OCI-LY7 (cell line): ENCODE results near the gene LBX2. TPM values are rescaled to one million over a fixed set of nuclear protein-coding genes. Genes with fewer than 3 reads are reported as not detected.
"Not testable (repeated sequence)": the region's sequence is repeated elsewhere in the genome, so short reads cannot be mapped to it uniquely, and the experiment has no call there.

ENCODE experiments used
- BruUV-seq: library from RNA; stranded (reverse); fragments of 400-500 nt; replicated peaks from 2 replicates; lab custom pipeline; 2021; lab: Mats Ljungman, UMichigan
- CTCF ChIA-PET: fragments of 300-600 bp; sonication (Branson Sonifier 250); formaldehyde crosslinking; loops from one replicate; lab custom pipeline; 2022; ENCODE audit warnings: antibody characterized with exemption; ENCODE audit not compliant: unreplicated experiment; lab: Charles Lee
- POLR2A ChIA-PET: fragments of 300-600 bp; sonication (Branson Sonifier 250); formaldehyde crosslinking; loops from one replicate; lab custom pipeline; 2022; ENCODE audit warnings: antibody characterized with exemption; lab: Charles Lee
- DNase-seq: peaks from one replicate; pipeline ENCODE4 v3.0.0-alpha.2; 2015; ENCODE audit warnings: low spot score
- H2AFZ ChIP-seq: fragments of 200-600 bp; sonication (generic), shearing (Covaris generic); 2 replicates; pipeline ENCODE4 v1.6.1; 2014; ENCODE audit warnings: mild to moderate bottlenecking, antibody characterized with exemption, low read length, moderate library complexity
- H3K27ac ChIP-seq: fragments of 200-600 bp; sonication (generic); 2 replicates; pipeline ENCODE4 v1.5.1; 2014; ENCODE audit warnings: mixed run types, low read depth, mild to moderate bottlenecking, moderate library complexity, low read length, inconsistent platforms; ENCODE audit not compliant: poor library complexity, severe bottlenecking
- H3K36me3 ChIP-seq: fragments of 200-600 bp; sonication (generic); 2 replicates; pipeline ENCODE4 v1.6.1; 2014; ENCODE audit warnings: mild to moderate bottlenecking, antibody characterized with exemption, low read length, moderate library complexity, mixed read lengths; ENCODE audit not compliant: insufficient read depth
- H3K4me1 ChIP-seq: fragments of 200-600 bp; sonication (generic); 2 replicates; pipeline ENCODE4 v1.5.1; 2014; ENCODE audit warnings: mild to moderate bottlenecking, low read length; ENCODE audit not compliant: insufficient read depth, poor library complexity, severe bottlenecking
- H3K4me2 ChIP-seq: fragments of 200-600 bp; sonication (generic); 2 replicates; pipeline ENCODE4 v1.6.1; 2014; ENCODE audit warnings: mild to moderate bottlenecking, low read length
- H3K4me3 ChIP-seq: fragments of 200-600 bp; sonication (generic); 2 replicates; pipeline ENCODE4 v1.5.1; 2014; ENCODE audit warnings: mild to moderate bottlenecking, low read depth, low read length; ENCODE audit not compliant: poor library complexity, severe bottlenecking
- H3K79me2 ChIP-seq: fragments of 200-600 bp; sonication (generic); 2 replicates; pipeline ENCODE4 v1.6.1; 2016; ENCODE audit warnings: low read depth, mild to moderate bottlenecking, low read length, moderate library complexity, mixed read lengths; ENCODE audit not compliant: insufficient read depth
- H3K9me2 ChIP-seq: fragments of 200-600 bp; sonication (generic); 2 replicates; pipeline ENCODE4 v1.6.1; 2016; ENCODE audit warnings: mild to moderate bottlenecking, low read length, mixed read lengths; ENCODE audit not compliant: insufficient read depth
- H3K9me3 ChIP-seq: fragments of 200-600 bp; sonication (generic); 2 replicates; pipeline ENCODE4 v1.6.1; 2014; ENCODE audit warnings: mild to moderate bottlenecking, mixed run types, low read length, mixed read lengths
- H4K20me1 ChIP-seq: fragments of 200-600 bp; sonication (generic); 2 replicates; pipeline ENCODE4 v1.6.1; 2014; ENCODE audit warnings: mild to moderate bottlenecking, antibody characterized with exemption, low read length, moderate library complexity, mixed read lengths; ENCODE audit not compliant: insufficient read depth
- CTCF ChIP-seq: fragments of 200-600 bp; sonication (generic); conservative IDR thresholded peaks from 2 replicates; pipeline ENCODE4 v1.5.1; 2014; ENCODE audit warnings: mild to moderate bottlenecking, antibody characterized with exemption, low read length, moderate library complexity, mixed read lengths
- EZH2phosphoT487 ChIP-seq: fragments of 200-600 bp; sonication (generic); IDR thresholded peaks from 2 replicates; pipeline ENCODE4 v1.6.1; 2018; ENCODE audit warnings: low read depth, borderline replicate concordance, mild to moderate bottlenecking, mixed run types, antibody characterized with exemption, low read length, moderate library complexity, mixed read lengths
- intact Hi-C: fragments of 100-400 bp; cut with micrococcal nuclease; formaldehyde crosslinking; loops from one replicate; pipeline ENCODE4 v1.10.0; 2022; ENCODE audit not compliant: unreplicated experiment
- total RNA-seq, 2 experiments: library from RNA; depleted of rRNA in 1 of 2; stranded (reverse); fragments of >200 nt in 1 of 2; shearing (Covaris generic) in 1 of 2; gene quantifications; 2 replicates each; pipeline ENCODE4 v1.2.3, GENCODE V29; 2014 to 2022

LBX2 gene
- total RNA-seq, 2 experiments from 2014 or later = not detected

GRCh38 chr2:74488643-74489481 lies 10.5 kb downstream of the LBX2 start:
- Histone ChIP-seq H3K4me3 (no peak overlapping the region), H3K4me1 (peaks cover under 1% of the 10 kb centered on the region), H2AFZ (no peak overlapping the region), H3K4me2 (no peak overlapping the region), H4K20me1 (no peaks in the 10 kb centered on the region), H3K9me3 (no peaks in the 10 kb centered on the region), H3K36me3 (peaks cover 54% of the 10 kb centered on the region), H3K9me2 (no peaks in the 10 kb centered on the region), H3K27ac (no peak overlapping the region), H3K79me2 (peaks cover 4% of the 10 kb centered on the region; the same call in 1 of the 2 replicates)
- BruUV-seq = no TSS peak
- CTCF ChIA-PET = no interaction called here
- POLR2A ChIA-PET = interaction anchor here (0.5 to 0.9 kb wide), 3 partner anchors 16 to 78 kb away, joined by 3 to 4 read pairs (median 3); partner anchors contain the start of gene PCGF1
- intact Hi-C loops = no loop called here
- DNase-seq = no peak
- no peak for TF ChIP-seq CTCF

- H3K4me1 ChIP-seq = peaks cover 12% of the 10 kb centered on the region
- peaks cover 30% of the 10 kb centered on the region for H3K36me3 ChIP-seq
- BruUV-seq = no TSS peak
- H4K20me1 ChIP-seq = no peaks in the 10 kb centered on the region
- H3K9me2 ChIP-seq = no peaks in the 10 kb centered on the region
- H3K79me2 ChIP-seq = peaks cover 20% of the 10 kb centered on the region
- H3K4me3 ChIP-seq = no peak overlapping the region
- ChIA-PET CTCF (no interaction called here), POLR2A (no interaction called here)
- H3K9me3 ChIP-seq = no peaks in the 10 kb centered on the region
- DNase-seq = no peak
- H2AFZ ChIP-seq = no peak overlapping the region
- TF ChIP-seq CTCF (no peak), EZH2phosphoT487 (no peak)
- no peak overlapping the region for H3K27ac ChIP-seq
- H3K4me2 ChIP-seq = no peak overlapping the region
- intact Hi-C loops = no loop called here
Measured at GRCh38 chr2:74486141-74486540, 13.3 kb downstream of the LBX2 start.

GRCh38 chr2:74483675-74484164 lies 15.7 kb downstream of the LBX2 start:
- Histone ChIP-seq H3K79me2 (peaks cover 28% of the 10 kb centered on the region), H3K4me2 (peak overlapping the region; percentile 90), H3K4me1 (peaks cover 18% of the 10 kb centered on the region), H2AFZ (peak overlapping the region; percentile 63), H3K4me3 (peak overlapping the region; percentile 78), H3K27ac (peak overlapping the region; percentile 80), H3K36me3 (peaks cover 38% of the 10 kb centered on the region)
- not testable (repeated sequence) for H4K20me1 ChIP-seq, H3K9me3 ChIP-seq, DNase-seq, H3K9me2 ChIP-seq, BruUV-seq
- intact Hi-C loops = loop anchor here (1.0 kb wide), 5 partner anchors 24 to 233 kb away; partner anchors contain the start of genes AUP1, HTRA2 and PCGF1
- POLR2A ChIA-PET = interaction anchor here (0.6 to 5.1 kb wide), 9 partner anchors 9 to 1229 kb away, joined by 3 to 25 read pairs (median 3); partner anchors contain the start of genes MRPL53 and WBP1
- CTCF ChIA-PET = interaction anchor here (4.1 kb wide), 1 partner anchor 47 kb away, joined by 18 read pairs; the partner anchor contains the start of genes AUP1 and HTRA2
